Gastroesophageal sphincter (tissue), 3 donors: ENCODE data around the gene GPR39.

ENCODE experiments used
- EP300 ChIP-seq: sonication (generic); formaldehyde crosslinking; IDR thresholded peaks from one replicate; pipeline ENCODE4 v1.6.1; 2017; ENCODE audit warnings: antibody characterized with exemption, mild to moderate bottlenecking
- POLR2A ChIP-seq, 2 donors: fragments of 450-650 bp; IDR thresholded peaks; one replicate each; pipeline ENCODE4 v1.6.1; 2017; ENCODE audit warnings: antibody characterized with exemption in 2 of 2, mild to moderate bottlenecking in 2 of 2, moderate library complexity in 1 of 2
- TF ChIP-seq, protein P1 (sequence below), 4 experiments: fragments of 200-600 bp in 2 of 4; fragments of 450-650 bp in 2 of 4; sonication (generic) in 1 of 4; IDR thresholded peaks; one replicate each; pipeline ENCODE4 v1.5.1; 2017 to 2019; ENCODE audit warnings: antibody characterized with exemption in 4 of 4, mild to moderate bottlenecking in 2 of 4, moderate library complexity in 2 of 4

DNA sequence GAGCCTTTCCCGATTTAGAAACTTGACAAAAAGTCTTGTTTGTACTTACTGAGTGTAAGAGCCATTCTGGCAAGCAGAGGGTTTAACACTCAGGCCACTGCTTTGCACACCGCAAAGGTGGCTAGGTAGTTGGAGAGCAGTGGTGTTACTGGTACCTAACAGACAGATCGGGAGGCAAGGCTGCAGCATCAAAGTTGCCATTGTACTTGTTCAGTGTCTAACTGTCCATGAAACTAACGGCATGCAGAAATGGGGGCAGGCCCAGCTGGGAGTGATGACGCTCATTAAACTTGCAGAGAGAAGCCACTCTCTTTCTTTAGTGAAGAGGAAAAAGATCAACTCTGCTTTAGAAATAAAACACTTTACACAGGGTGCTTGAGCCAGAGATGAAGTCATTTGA is 10.1 kb downstream of the GPR39 start:
- TF ChIP-seq, protein P1, sequence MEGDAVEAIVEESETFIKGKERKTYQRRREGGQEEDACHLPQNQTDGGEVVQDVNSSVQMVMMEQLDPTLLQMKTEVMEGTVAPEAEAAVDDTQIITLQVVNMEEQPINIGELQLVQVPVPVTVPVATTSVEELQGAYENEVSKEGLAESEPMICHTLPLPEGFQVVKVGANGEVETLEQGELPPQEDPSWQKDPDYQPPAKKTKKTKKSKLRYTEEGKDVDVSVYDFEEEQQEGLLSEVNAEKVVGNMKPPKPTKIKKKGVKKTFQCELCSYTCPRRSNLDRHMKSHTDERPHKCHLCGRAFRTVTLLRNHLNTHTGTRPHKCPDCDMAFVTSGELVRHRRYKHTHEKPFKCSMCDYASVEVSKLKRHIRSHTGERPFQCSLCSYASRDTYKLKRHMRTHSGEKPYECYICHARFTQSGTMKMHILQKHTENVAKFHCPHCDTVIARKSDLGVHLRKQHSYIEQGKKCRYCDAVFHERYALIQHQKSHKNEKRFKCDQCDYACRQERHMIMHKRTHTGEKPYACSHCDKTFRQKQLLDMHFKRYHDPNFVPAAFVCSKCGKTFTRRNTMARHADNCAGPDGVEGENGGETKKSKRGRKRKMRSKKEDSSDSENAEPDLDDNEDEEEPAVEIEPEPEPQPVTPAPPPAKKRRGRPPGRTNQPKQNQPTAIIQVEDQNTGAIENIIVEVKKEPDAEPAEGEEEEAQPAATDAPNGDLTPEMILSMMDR (IDR thresholded peaks at IDR 0.05): no peak
- TF ChIP-seq EP300 (no peak), POLR2A (IDR thresholded peaks at IDR 0.05) (no peak)
